Mammary epithelial cell (primary cell): ENCODE measurements around the gene CALB2.

ENCODE experiments used
- CTCF ChIP-seq, 2 donors: IDR thresholded peaks in 1 of 2; conservative IDR thresholded peaks in 1 of 2; 2 replicates each; pipeline ENCODE4 v1.5.1; 2011 to 2012; ENCODE audit warnings: inconsistent platforms in 2 of 2, low read length in 2 of 2, mild to moderate bottlenecking in 2 of 2, control low read depth in 1 of 2, low read depth in 1 of 2; ENCODE audit not compliant: insufficient read depth in 1 of 2; ENCODE audit errors: extremely low read depth in 1 of 2
- EZH2 ChIP-seq: IDR thresholded peaks from 2 replicates; pipeline ENCODE4 v1.6.1; 2012; ENCODE audit warnings: low read length, inconsistent platforms, borderline replicate concordance

DNA sequence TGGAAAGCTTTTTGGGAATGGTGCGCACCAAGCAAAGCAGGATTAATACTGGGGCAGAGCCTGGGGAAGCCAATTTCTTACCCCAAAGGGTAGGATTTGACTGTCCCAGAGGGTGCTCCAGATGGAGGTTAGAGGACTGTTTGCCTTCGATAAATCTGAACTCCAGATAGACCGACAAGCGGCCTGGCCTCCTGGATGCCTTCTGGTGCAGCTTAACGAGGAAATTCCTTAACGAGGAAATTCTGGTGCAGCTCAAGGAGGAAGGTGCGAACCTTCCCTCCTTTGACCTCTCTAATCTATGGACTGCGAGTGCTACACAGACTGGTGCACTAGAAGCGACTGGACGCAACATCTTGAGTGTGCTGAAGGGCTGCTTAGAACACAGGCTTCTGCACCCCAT is 6.5 kb downstream of the CALB2 start:
- TF ChIP-seq EZH2 (no peak), CTCF (conservative IDR thresholded peaks at IDR 0.05 in 1 of 2, IDR thresholded peaks at IDR 0.05 in 1 of 2; ENCODE audit: extremely low read depth in 1 of 2, insufficient read depth in 1 of 2, low read depth in 1 of 2, low read length in 2 of 2) (no peak)
